Myocyte (in vitro differentiated cells): ENCODE data around the gene CAPN2. TPM values are rescaled to one million over a fixed set of nuclear protein-coding genes. Genes with fewer than 3 reads are reported as not detected.
A peak's percentile ranks its signal among the peaks of the same experiment; 100 is the strongest.

Experiments
- DNase-seq: peaks from one replicate; pipeline ENCODE4 v3.0.0-alpha.2; 2012; ENCODE audit warnings: low read depth
- total RNA-seq: library from RNA; depleted of rRNA; stranded (reverse); fragments of >200 nt; gene quantifications from 2 replicates; pipeline ENCODE4 v1.2.3, GENCODE V29; 2014

CAPN2 gene
- total RNA-seq, 1 donor from 2014 or later: 199 TPM

DNA sequence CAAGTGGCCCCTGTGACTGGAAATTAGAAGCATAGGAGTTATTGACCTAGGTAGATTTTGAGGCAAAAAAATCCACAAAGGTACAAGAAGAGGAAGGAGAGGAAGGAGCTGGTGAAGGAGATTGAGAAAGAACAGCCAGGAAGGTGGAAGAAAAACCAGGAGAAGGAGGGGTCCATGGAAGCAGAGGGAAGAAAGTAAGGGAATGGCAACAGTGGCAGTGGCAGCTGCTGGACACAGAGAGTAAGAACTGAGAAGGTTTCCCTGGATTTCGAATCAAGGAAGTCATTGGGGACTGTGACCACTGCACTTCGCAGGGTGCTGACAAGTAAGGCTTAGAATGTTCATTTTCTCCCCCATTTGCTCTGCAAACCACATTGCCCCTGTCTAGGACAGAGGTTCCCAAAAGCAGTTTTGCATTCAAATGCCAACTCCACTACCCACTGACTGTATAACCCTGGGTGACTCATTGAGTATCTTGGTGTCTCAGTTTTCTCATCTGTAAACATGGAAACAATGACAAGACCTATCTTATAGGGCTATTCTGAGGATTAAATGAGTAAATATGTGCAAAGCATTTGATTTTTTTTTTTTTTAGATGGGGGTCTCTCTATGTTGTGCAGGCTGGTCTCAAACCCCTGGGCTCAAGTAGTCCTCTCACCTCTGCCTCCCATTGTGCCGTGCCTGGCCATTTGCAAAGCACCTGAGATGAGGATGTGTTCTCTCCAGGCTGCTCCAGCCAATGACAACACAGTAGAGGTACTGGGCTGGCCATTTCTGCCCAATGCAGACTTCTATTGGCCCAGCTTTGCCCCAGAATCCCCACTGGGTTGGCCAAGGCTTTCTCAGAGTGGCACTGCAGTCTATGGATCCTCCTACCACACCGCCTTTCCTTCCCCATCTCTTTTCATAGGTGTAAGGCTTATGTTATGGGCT, 9.3 kb upstream of the CAPN2 start:
- DNase-seq: peak; percentile 62

DNA sequence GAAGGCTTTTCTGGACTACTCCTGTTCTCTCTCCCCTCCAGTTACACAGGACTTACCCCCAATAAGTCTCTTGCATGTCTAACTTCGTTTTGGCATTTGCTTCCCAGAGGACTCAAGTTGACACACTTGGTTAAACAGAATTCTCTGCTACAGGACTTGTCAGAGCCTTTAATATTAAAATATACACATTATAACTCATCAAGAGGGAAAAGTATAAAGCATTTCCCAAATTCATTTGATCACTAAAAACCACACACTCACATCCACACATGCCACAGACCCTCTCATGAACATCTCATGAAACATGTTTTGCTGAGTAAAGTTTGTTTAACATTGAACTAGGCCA, 8.7 kb upstream of the CAPN2 start:
- DNase-seq: no peak

DNA sequence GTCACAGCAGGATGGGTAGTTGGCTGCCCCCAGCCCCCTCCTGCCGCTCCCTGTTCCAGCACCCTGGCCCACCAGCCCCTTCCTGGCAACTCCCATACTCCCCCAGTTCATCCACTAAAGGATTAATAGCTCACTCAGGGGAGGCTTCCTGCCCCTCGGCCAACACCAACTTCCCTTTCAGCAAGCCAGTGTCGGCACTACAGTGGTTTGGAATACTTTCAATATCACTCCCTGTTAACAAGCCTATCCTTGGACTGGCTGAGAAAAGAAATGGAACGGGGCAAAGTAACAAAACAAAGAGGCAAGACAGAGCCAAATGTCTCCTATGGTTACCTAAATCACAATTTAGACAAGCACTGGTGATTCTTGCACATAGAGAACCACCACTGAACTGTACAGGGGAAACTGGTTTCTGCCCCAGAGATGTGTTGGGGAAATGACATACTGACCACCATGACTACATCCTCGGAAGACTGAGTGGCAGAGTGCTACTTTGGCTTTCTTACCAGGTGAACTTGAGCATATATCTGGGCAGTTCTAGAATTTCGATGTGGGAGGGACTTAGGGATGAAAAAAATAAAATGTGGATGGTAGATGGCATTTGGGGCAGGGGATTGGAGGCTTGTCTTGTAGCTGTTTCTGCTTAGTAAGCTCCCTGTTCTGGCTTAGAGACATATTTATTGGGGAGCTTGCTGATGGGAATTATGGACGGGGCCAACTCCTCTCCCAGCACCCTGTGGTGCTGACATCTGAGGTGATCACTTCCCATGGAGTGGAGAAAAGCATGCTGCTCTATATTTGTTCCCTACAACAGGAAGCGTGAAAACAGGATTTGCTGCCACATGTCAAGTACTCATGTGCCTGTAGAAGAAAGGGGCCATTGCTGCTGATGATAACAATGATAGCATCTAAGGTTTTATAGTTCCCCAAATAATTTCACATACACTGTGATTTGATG, 7.1 kb upstream of the CAPN2 start:
- peak; percentile 56 for DNase-seq

DNA sequence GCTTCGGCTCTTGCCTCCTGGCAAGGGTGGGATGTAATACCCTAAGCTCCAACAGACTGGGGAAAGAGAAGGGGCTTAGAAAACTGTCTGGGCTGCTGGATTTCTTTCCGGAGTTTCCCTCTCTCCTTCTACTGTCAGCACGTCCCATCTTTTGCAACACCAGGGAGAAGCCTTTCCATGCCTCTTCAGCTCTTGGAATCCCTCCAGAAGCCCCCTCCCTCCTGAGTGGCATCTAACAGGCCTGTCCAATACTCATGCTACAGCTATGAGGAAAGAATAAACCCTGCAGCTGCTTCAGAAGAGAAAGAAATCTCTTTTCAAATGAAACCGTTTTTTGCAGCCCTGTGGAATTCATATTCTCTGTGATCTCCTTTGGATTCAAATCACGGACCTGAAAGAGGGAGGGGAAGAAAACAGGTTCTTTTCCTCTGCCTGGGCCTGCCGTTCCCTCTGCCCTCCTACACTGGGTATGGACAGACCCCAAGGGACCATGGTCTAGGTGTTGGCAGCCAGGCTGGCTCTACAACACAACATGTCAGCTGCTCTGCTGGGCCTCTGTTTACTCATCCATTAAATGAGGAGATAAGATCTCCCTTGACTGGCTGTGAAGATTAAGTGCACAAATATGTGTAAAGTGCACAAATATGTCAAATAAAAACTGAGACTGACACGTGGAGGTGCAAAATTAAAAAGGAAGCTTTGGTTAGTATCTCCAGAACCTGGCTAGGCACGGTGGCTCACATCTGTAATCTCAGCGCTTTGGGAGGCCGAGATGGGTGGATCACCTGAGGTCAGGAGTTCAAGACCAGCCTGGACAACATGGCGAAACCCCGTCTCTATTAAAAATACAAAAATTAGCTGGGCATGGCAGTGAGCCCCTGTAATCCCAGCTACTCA, 6.0 kb upstream of the CAPN2 start:
- DNase-seq: peak; percentile 96

DNA sequence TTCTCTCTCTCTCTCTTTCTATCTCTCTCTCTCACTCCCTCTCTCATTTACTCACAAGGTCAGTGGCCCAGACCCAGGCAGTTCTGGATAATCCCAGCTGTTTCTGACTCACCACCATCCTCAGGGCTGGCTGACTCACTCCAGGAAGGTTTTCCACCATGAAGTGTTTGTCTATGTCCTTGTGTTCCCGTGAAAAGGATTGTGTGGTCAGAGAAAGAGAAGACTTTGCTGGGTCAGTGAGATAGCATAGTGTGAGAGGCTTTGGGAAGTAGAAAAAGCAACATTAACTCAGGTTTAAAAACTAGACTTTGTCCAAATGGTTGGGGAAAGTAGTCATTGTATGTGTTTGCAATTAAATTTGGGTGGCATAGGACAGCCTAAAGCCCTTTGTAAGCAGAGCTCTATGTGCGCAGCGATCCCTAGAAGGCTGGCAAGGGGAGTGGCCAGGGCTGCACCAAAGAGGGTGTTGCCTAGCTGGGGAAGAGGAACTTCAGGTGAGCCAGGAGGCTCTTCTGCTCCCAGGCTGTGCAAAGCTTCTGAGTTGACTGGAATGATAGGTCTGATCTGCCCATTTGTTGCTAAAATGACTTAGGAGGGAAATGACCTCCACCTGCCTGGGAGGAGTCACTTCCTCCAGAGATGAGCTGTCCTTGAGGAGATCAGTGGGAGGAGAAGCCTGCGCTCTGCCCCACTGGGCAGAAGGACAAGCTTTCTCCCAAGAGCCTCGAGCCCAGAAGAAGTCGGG, 4.9 kb upstream of the CAPN2 start:
- peak; percentile 99 for DNase-seq

DNA sequence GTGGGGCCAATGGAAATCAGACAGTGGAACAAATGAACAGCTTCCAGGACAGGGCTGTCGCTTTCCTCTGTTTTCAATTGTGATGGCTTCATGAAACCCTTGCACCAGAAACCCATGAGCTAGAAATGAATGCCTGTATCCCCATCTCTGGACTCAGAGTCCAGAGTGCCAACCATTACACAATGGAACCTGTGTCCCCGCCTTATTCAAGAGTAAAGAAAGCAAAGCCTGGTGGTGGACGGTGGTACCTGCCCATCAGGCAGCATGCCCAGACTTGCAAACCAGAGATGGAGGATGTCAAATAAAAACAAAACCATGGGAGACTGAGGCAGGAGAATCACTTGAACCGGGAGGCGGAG, 4.4 kb upstream of the CAPN2 start:
- DNase-seq: peak; percentile 34

DNA sequence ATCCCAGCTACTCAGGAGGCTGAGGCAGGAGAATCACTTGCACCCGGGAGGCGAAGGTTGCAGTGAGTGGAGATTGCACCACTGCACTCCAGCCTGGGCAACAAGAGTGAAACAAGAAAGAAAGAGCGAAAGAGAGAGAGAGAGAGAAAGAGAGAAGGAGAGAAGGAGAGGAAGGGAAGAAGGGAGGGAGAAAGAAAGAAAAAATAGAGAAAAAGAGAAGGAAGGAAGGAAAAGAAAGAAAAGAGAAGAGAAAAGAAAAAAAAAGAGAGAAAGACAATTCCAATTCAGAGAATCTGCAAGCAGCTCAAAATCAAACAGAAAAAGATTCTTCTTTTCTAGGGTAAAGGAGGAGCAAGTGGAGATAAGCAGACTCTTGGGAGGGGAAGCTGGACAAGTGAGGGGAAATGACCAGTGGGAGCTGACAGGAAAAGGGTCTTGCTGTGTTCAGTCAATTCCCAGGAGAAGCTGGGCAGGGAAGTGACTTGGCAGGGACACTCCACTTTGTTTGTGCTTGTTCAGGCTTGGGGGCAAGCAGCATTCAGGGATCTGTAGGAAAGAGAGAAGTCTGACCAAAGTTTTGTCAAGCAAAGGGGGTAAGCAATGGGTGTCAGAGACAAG, 3.6 kb upstream of the CAPN2 start:
- no peak for DNase-seq

DNA sequence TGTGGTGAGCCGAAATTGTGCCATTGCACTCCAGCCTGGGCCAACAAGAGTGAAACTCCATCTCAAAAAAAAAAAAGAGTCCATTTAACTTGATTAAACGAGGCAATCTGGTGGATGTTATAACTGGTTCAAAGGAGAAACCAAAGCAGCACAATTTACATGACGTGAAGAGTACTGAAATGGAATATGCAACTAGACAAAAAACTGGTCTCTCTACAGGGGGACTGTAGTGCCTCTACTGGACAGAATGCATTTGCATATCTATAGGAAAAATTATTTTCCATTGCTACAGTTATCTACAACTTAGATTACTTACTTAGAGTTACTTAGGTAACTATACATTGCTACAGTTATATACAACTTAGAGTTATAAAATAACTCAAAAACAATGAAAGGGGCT, 2.7 kb upstream of the CAPN2 start:
- no peak for DNase-seq

DNA sequence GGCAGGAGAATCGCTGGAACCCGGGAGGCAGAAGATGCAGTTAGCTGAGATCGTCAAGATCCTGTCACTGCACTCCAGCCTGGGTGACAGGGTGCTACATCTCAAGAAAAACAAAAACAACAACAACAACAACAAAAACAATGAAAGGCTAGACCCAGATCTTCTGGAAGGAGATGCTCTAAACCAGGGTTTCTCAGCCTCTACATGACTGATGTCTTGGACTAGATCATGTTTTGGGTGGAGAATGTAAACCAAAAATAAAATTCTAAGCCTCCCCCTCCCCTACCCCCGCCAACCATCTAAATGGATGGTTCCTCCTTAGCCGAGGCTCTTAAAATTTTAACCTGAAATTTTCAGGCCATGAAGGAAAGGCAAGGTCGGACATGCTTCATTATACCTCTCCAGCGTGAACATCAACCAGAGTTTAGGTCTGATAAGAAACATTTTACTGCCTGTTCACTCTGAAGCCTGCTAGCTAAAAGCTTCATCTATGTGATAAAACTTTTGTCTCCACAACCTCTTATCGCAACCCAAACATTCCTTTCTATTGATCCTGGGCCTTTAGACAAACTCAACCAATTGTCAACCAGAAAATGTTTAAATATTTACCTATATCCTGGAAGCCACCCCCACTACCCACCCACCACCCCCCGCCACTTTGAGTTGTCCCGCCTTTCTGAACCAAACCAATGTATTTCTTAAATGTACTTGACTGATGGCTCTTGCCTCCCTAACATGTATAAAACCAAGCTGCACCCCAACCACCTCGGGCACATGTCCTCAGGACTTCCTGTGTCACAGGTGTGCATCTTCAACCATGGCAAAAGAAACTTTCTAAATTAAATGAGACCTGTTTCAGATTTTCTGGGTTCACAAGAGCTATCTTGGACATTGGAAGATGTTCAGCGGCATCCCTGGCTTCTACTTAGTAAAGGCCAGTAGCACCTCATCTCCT, 1.9 kb upstream of the CAPN2 start:
- DNase-seq: no peak

DNA sequence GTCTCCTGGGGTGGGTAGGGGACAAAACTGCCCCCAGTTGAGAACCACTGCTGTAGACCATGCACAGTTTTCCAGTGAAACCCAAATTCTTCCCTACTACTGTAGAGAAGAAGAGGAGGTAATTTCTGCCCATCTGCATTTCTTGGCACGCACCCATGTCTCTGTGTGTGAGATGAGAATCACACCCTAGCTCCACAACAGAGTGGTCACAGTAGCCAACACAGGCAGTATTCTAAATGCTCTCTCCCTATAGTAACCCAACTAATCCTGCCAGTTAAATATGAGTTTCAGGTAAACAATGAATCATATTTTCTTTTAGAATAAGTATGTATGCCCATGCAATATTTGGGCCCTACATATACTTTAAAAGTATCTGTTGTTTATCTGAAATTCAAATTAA, 1.2 kb upstream of the CAPN2 start:
- DNase-seq: peak; percentile 41

DNA sequence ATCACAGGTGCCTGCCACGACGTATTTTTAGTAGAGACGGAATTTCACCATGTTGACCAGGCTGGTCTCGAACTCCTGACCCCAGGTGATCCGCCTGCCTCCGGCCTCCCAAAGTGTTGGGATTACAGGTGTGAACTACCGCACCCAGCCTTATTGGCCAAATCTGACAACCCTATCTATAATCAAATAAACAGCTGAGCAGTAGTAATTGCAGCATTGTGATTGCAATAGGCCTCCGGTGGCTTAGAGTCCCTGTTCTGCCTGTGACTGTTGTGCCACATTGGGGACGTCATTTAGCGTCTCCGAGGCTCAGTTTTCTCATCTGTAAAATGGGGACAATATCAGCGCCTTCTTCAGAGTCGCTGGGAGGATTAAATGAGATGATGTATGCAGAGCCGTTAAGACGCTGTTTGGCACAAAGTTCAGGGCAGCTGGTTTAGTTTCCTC, 569 bp upstream of the CAPN2 start:
- no peak for DNase-seq

DNA sequence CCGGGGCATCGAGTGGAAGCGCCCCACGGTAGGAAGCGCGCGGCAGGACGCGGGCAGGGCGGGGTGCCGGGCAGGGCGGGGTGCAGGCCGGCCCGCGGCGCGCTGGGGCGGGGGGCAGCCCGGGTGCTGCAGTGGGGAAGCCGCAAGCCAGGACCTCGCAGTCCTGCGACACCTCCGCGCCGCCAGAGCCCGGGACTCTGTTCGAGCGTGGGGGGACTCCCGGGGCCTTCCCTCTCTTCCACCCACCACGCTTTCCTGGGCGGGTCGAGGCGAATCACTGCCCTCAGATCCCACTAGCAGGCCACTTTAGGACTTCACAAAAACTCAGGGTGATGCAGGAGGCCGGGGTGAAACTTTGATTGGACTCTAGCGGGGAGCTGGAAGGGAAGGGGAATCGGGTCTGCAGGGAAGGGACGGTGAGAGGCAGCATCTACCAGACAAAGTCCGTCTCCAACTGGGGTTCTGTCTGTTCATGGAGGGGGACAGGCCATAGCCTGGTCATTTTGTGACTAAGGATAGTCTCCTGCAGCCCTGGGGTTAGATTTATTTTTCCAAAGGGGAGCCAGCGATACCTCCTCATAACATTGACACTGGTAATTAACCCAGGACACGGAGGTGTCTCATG, 623 bp downstream of the CAPN2 start:
- DNase-seq: peak; percentile 52

DNA sequence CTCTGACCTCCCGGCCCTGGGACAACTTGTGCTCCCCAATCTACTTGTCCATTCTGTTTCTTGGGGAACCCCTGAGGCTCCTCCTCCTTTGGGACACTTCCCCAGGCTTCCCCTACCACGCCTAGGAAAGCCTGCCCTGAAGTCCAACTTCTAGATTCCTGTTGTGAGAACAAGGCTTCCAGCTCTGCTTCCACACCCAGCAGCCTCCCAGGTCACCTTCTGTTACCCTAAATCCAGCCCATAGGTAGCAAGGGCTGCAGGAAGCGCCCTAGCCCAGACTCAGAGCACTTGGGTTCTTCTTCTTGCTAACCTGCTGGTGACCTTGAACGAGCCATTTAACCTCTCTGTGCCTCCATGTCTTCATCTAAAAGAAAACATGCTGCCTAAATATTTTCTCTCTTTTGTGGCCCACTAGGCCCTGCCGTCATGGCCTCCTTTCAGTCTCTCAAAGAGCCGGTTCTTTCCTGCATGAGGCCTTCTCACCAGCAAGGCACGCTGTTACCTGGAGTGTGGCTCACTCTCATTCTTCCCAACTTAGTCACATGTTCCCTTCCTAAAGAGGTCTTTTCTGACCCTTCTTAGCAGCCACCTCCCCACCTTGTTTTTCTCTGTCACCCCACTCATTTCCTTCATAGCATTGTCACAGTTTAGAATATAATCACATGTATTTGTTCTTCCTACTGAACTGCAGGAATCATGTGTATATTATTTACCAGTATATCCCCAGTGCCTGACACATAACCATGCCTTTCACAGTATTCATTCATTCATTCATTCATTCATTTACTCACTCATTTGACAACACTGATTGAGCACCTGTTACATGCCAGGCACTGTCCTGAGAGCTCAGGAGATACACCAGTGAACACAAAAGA, 1.4 kb downstream of the CAPN2 start:
- DNase-seq: peak; percentile 33

DNA sequence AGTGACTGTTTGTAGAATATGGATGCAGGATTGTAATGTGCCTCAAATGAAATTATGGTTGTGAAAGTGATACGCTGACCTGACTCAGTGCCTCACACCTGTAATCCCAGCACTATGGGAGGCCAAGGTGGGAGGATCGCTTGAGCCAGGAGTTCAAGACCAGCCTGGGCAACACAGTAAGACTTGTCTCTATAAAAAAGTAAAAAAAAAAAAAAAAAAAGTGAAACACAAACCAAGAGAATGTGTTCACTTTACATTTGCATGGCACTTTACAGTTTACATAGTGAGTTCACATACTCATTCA, 2.0 kb downstream of the CAPN2 start:
- no peak for DNase-seq

DNA sequence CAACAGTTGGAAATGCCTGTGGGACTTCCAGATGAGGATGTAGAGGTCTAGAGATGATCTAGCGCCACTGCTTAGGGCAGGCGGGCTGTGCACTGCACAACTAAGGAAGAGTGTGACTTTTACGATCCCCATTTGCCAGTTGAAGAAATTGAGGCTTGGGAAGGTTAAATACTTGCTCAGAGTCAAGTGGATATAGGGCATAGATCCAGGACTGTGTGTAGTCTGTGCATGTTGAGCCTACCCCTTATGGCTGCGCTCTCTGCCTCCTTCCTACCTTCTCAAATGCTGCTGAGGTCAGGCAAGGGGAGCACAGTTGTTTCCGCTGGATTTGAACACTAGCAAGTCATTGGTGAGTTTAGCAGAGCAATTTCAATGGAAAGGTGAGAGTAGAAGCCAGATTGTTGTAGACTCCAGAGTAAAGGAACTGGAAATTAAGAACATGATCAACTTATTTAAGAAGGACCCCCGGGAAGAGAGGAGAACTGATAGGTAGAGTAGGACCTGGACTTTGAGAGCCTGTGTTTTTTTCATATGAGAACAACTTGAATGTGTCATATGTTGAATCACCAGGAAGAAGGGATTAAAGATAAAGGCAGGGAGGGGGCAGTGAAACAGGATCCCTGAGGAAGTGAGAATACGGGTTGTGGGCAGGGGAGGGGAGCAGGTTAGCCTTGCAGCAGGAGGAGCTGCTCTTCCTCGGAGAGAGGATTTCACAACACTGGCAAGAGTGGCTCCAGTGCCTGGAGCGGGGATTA, 2.7 kb downstream of the CAPN2 start:
- DNase-seq: peak; percentile 84

DNA sequence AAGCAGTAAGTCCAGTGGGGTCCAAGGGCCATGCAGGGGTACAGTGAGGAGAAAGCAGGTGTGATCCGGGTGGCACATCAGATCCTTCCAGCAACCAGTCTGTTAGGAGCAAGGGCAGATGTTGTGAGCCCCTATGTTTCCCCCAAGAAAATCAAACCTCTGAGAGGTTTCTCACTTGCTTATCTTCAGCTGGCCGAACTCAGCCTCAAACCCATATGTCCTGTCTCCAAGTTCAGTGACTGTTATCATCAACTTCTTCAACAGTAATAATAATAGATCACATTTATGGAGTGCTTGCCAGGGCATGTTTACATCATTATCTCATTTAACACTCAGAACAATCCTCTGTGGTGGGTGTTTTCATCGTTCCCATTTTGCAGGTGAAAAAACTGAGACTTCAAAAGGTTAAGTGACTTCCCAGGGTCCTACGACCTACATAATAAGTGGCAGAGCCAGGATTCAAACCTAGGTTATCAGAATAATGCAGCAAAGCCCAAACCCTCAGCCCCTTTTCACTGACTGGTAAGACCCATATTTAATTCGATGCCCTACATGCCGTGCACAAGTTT, 3.3 kb downstream of the CAPN2 start:
- no peak for DNase-seq
